ENCODE measurements around the gene BABAM2. TPM values are rescaled to one million over a fixed set of nuclear protein-coding genes. Genes with fewer than 3 reads are reported as not detected.

Gene BABAM2
- total and polyA plus RNA-seq, 2 experiments from 2014 or later = 17.8 to 21.5 TPM

GRCh38 chr2:28088970-28089369 is 198.4 kb downstream of the BABAM2 start (continued):
- no peak for TF ChIP-seq ETS1 (IDR thresholded peaks at IDR 0.05)

- no peaks in the 10 kb centered on the region for H3F3A ChIP-seq (replicated peaks; ENCODE audit: low read depth)
- H3K4me1 ChIP-seq (ENCODE audit: insufficient read depth) = no peaks in the 10 kb centered on the region
- H3K36me3 ChIP-seq (ENCODE audit: insufficient read depth) = no peaks in the 10 kb centered on the region
- H3K4me3 ChIP-seq = no peak overlapping the region
- Mint-ChIP-seq H3K4me3 (no peak overlapping the region), H3K4me1 (no peaks in the 10 kb centered on the region), H3K9me3 (no peaks in the 10 kb centered on the region), H3K36me3 (ENCODE audit: low read depth) (no peaks in the 10 kb centered on the region), H3K27me3 (ENCODE audit: insufficient read depth, low read depth, poor library complexity) (no peaks in the 10 kb centered on the region), H3K27ac (no peak overlapping the region)
- no peaks in the 10 kb centered on the region for H3K79me2 ChIP-seq (replicated peaks; ENCODE audit: insufficient read depth)
- TF ChIP-seq EZH2phosphoT487 (IDR thresholded peaks at IDR 0.05; ENCODE audit: unreplicated experiment) (no peak), POLR2AphosphoS5 (IDR thresholded peaks at IDR 0.05; ENCODE audit: low read depth) (no peak), REST (IDR thresholded peaks at IDR 0.05; ENCODE audit: unreplicated experiment) (no peak), NANOG (IDR thresholded peaks at IDR 0.05; ENCODE audit: borderline replicate concordance) (no peak)
- no peak overlapping the region for H2AFZ ChIP-seq
- H3K27me3 ChIP-seq (ENCODE audit: insufficient read depth) = no peaks in the 10 kb centered on the region
- ATAC-seq (no peak), DNase-seq (ENCODE audit: low spot score) (no peak)
- no peak overlapping the region for H3K27ac ChIP-seq (ENCODE audit: low read depth)
- H4K20me1 ChIP-seq (replicated peaks; ENCODE audit: insufficient read depth) = no peaks in the 10 kb centered on the region
- no peak overlapping the region for H3K4me2 ChIP-seq
- no peaks in the 10 kb centered on the region for H3K9me2 ChIP-seq (ENCODE audit: insufficient read depth)
These were observed 199.0 kb downstream of the BABAM2 start for GRCh38 chr2:28089486-28089885.

- H3K27me3 Mint-ChIP-seq (ENCODE audit: insufficient read depth, low read depth, poor library complexity) = no peaks in the 10 kb centered on the region
- no peaks in the 10 kb centered on the region for H3K36me3 ChIP-seq (ENCODE audit: insufficient read depth)
- H3K36me3 Mint-ChIP-seq (ENCODE audit: low read depth) = no peaks in the 10 kb centered on the region
- no peaks in the 10 kb centered on the region for H3K4me1 ChIP-seq (ENCODE audit: insufficient read depth)
- no peak overlapping the region for H2AFZ ChIP-seq
- H3K4me1 Mint-ChIP-seq = peaks cover 8% of the 10 kb centered on the region; the same call in 2 of the 3 replicates
- no peaks in the 10 kb centered on the region for H3F3A ChIP-seq (replicated peaks; ENCODE audit: low read depth)
- no peak for DNase-seq (ENCODE audit: low spot score)
- no peaks in the 10 kb centered on the region for H3K79me2 ChIP-seq (replicated peaks; ENCODE audit: insufficient read depth)
- no peaks in the 10 kb centered on the region for H4K20me1 ChIP-seq (replicated peaks; ENCODE audit: insufficient read depth)
- no peaks in the 10 kb centered on the region for H3K9me3 Mint-ChIP-seq
- no peak overlapping the region for H3K4me2 ChIP-seq
- no peak overlapping the region for H3K4me3 Mint-ChIP-seq
- no peaks in the 10 kb centered on the region for H3K27me3 ChIP-seq (ENCODE audit: insufficient read depth)
- no peak overlapping the region for H3K4me3 ChIP-seq
- H3K27ac Mint-ChIP-seq = no peak overlapping the region
- H3K9me2 ChIP-seq (ENCODE audit: insufficient read depth) = no peaks in the 10 kb centered on the region
- H3K27ac ChIP-seq (ENCODE audit: low read depth) = no peak overlapping the region
- no peak for ATAC-seq
- no peak for TF ChIP-seq ZNF114 (CRISPR knock-in tag; IDR thresholded peaks at IDR 0.05)
- no peak for TF ChIP-seq ZNF462 (CRISPR knock-in tag; IDR thresholded peaks at IDR 0.05)
- no peak for TF ChIP-seq ZNF331 (CRISPR knock-in tag; IDR thresholded peaks at IDR 0.05; ENCODE audit: low read depth)
- no peak for TF ChIP-seq CREB1 (CRISPR knock-in tag; IDR thresholded peaks at IDR 0.05; ENCODE audit: low read depth)
These were observed 202.8 kb downstream of the BABAM2 start for GRCh38 chr2:28093308-28093707.
